ENCODE data around the gene HS3ST1.

Gene HS3ST1

DNA sequence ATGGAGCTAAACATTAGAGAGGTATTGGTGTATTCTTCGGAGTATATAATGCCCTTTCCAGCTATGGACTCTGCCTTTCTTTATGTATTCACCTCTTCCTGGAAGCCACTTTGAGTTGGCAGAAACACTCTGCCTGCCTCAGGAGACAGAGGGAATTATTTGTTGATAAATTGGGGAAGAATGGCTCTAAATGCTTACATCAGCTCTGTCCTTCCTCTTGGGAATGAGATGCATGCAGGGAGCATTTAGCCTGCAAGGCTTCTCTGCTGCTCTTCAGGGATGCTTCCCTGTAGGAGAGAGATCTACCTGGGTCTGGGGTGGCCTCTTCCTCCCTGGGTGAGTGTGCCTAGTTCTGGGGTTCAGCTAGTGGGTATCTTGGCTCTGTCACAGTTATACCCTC, 6.9 kb upstream of the HS3ST1 start:
- Histone ChIP-seq H3K4me3 (ENCODE audit: insufficient read depth, low read length, poor library complexity, severe bottlenecking) (no peak overlapping the region), H3K9me3 (ENCODE audit: insufficient read depth, low read length) (no peaks in the 10 kb centered on the region), H3F3A (ENCODE audit: insufficient read depth) (no peaks in the 10 kb centered on the region), H3K36me3 (ENCODE audit: low read length) (no peaks in the 10 kb centered on the region), H2AFZ (ENCODE audit: low read depth, low read length, severe bottlenecking) (no peak overlapping the region), H3K4me2 (ENCODE audit: low read depth, low read length, poor library complexity, severe bottlenecking) (no peak overlapping the region), H3K9ac (ENCODE audit: low read length) (no peak overlapping the region), H4K20me1 (ENCODE audit: low read depth, low read length) (no peaks in the 10 kb centered on the region), H3K9me2 (replicated peaks; ENCODE audit: insufficient read depth, low read length) (no peaks in the 10 kb centered on the region), H3K79me2 (ENCODE audit: insufficient read depth, low read length) (no peaks in the 10 kb centered on the region), H3K27me3 (ENCODE audit: low read length) (no peaks in the 10 kb centered on the region), H3K27ac (ENCODE audit: low read depth, low read length) (no peak overlapping the region)
- TF ChIP-seq EZH2phosphoT487 (conservative IDR thresholded peaks at IDR 0.05; ENCODE audit: low read length) (no peak), CTCF (IDR thresholded peaks at IDR 0.05; ENCODE audit: insufficient read depth, low read length, poor library complexity, severe bottlenecking) (no peak)

DNA sequence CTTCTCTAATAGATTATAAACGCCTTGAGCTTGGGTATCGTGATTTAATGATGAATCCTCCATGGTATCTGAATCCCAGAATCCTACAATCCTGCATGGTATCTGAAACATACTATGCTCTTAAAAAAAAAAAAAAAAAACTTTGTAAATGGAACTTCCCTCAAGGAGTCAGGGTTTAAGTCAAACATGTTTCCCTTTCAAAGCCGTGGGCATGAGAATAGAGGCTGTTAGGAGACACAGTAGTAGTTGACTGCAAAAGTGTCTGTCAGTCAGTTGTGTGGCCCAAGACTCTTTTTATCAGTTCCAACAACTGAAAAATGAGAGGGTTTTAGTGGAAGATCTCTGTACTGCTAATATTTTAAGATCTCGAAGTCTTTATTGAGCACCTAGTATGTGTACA, 2.4 kb upstream of the HS3ST1 start:
- TF ChIP-seq CTCF (IDR thresholded peaks at IDR 0.05; ENCODE audit: insufficient read depth, low read length, poor library complexity, severe bottlenecking) (no peak), EZH2phosphoT487 (conservative IDR thresholded peaks at IDR 0.05; ENCODE audit: low read length) (no peak)
- Histone ChIP-seq H4K20me1 (ENCODE audit: low read depth, low read length) (no peaks in the 10 kb centered on the region), H3K9me3 (ENCODE audit: insufficient read depth, low read length) (no peaks in the 10 kb centered on the region), H3K9ac (ENCODE audit: low read length) (no peak overlapping the region), H3K4me3 (ENCODE audit: insufficient read depth, low read length, poor library complexity, severe bottlenecking) (no peak overlapping the region), H3F3A (ENCODE audit: insufficient read depth) (no peaks in the 10 kb centered on the region), H3K9me2 (replicated peaks; ENCODE audit: insufficient read depth, low read length) (no peaks in the 10 kb centered on the region), H3K36me3 (ENCODE audit: low read length) (no peaks in the 10 kb centered on the region), H2AFZ (ENCODE audit: low read depth, low read length, severe bottlenecking) (no peak overlapping the region), H3K27ac (ENCODE audit: low read depth, low read length) (no peak overlapping the region), H3K4me2 (ENCODE audit: low read depth, low read length, poor library complexity, severe bottlenecking) (no peak overlapping the region), H3K79me2 (ENCODE audit: insufficient read depth, low read length) (no peaks in the 10 kb centered on the region), H3K27me3 (ENCODE audit: low read length) (no peaks in the 10 kb centered on the region)

- no peak overlapping the region for H3K4me2 ChIP-seq (ENCODE audit: low read depth, low read length, poor library complexity, severe bottlenecking)
- no peaks in the 10 kb centered on the region for H3K79me2 ChIP-seq (ENCODE audit: insufficient read depth, low read length)
- no peak overlapping the region for H2AFZ ChIP-seq (ENCODE audit: low read depth, low read length, severe bottlenecking)
- no peak overlapping the region for H3K27ac ChIP-seq (ENCODE audit: low read depth, low read length)
- no peaks in the 10 kb centered on the region for H3K36me3 ChIP-seq (ENCODE audit: low read length)
- TF ChIP-seq CTCF (IDR thresholded peaks at IDR 0.05; ENCODE audit: insufficient read depth, low read length, poor library complexity, severe bottlenecking) (no peak), EZH2phosphoT487 (conservative IDR thresholded peaks at IDR 0.05; ENCODE audit: low read length) (no peak)
- H4K20me1 ChIP-seq (ENCODE audit: low read depth, low read length) = no peaks in the 10 kb centered on the region
- H3K27me3 ChIP-seq (ENCODE audit: low read length) = no peaks in the 10 kb centered on the region
- H3K9ac ChIP-seq (ENCODE audit: low read length) = no peak overlapping the region
- no peak overlapping the region for H3K4me3 ChIP-seq (ENCODE audit: insufficient read depth, low read length, poor library complexity, severe bottlenecking)
- H3F3A ChIP-seq (ENCODE audit: insufficient read depth) = no peaks in the 10 kb centered on the region
- H3K9me3 ChIP-seq (ENCODE audit: insufficient read depth, low read length) = no peaks in the 10 kb centered on the region
- no peaks in the 10 kb centered on the region for H3K9me2 ChIP-seq (replicated peaks; ENCODE audit: insufficient read depth, low read length)
Observed at GRCh38 chr4:11430536-11430935, 1.8 kb upstream of the HS3ST1 start.

- no peaks in the 10 kb centered on the region for H3K9me3 ChIP-seq (ENCODE audit: insufficient read depth, low read length)
- no peak overlapping the region for H3K9ac ChIP-seq (ENCODE audit: low read length)
- H3K27ac ChIP-seq (ENCODE audit: low read depth, low read length) = no peak overlapping the region
- H4K20me1 ChIP-seq (ENCODE audit: low read depth, low read length) = no peaks in the 10 kb centered on the region
- H3K36me3 ChIP-seq (ENCODE audit: low read length) = no peaks in the 10 kb centered on the region
- no peaks in the 10 kb centered on the region for H3K27me3 ChIP-seq (ENCODE audit: low read length)
- no peak overlapping the region for H2AFZ ChIP-seq (ENCODE audit: low read depth, low read length, severe bottlenecking)
- no peaks in the 10 kb centered on the region for H3K9me2 ChIP-seq (replicated peaks; ENCODE audit: insufficient read depth, low read length)
- H3F3A ChIP-seq (ENCODE audit: insufficient read depth) = no peaks in the 10 kb centered on the region
- no peaks in the 10 kb centered on the region for H3K79me2 ChIP-seq (ENCODE audit: insufficient read depth, low read length)
- H3K4me2 ChIP-seq (ENCODE audit: low read depth, low read length, poor library complexity, severe bottlenecking) = no peak overlapping the region
- no peak for TF ChIP-seq CTCF (IDR thresholded peaks at IDR 0.05; ENCODE audit: insufficient read depth, low read length, poor library complexity, severe bottlenecking)
- no peak for TF ChIP-seq EZH2phosphoT487 (conservative IDR thresholded peaks at IDR 0.05; ENCODE audit: low read length)
- H3K4me3 ChIP-seq (ENCODE audit: insufficient read depth, low read length, poor library complexity, severe bottlenecking) = no peak overlapping the region
Observed at GRCh38 chr4:11429699-11430045, 978 bp upstream of the HS3ST1 start.

All from SU-DHL-6 (cell line).